Heart left ventricle (tissue), 13 donors: Measurements from ENCODE around the gene DPP10.

Experiments
- POLR2A ChIP-seq, 2 donors: fragments of 450-650 bp; IDR thresholded peaks; one replicate each; pipeline ENCODE4 v1.6.1; 2017; ENCODE audit warnings: antibody characterized with exemption in 2 of 2, mild to moderate bottlenecking in 2 of 2, moderate library complexity in 2 of 2
- TF ChIP-seq, protein P1 (sequence below), 12 donors: fragments of 200-600 bp; sonication (generic) in 4 of 12; IDR thresholded peaks; one replicate each; pipeline versions ENCODE4 v1.5.0 to v1.8.0; 2018 to 2022; ENCODE audit warnings: antibody characterized with exemption in 12 of 12, mild to moderate bottlenecking in 5 of 12
- donor health status: ischemic (EF 13 %, LVEDD 7.1; RV severe dilation, severe dysfunction).
- donor health status: DM: no; HTN: yes; CAD: no.
- donor health status: DM: no; HTN: no; CAD: no.
- donor health status: ischemic (EF 25% LVEDD 6.9; RV normal size, moderate dysfunction).
- donor health status: ischemic (EF 25% LVEDD 5.7; RV mildly dilated, moderate dysfunction).
- donor health status: ischemic (EF 35%, LVEDD 5.7; RV mildly dilated, moderate dysfunction).
- donor health status: nonischemic (EF 11% LVEDD 7.7; RV severe dilation, severe dysfunction).
- donor health status: DM: yes; HTN: yes; CAD: no.
- donor health status: PGD.
- donor health status: ischemic (EF 29% LVEDD 5.4; RV normal size, mild dysfunction).
- donor health status: nonischemic (EF 23%, LVEDD 6.1; RV moderate dilation, normal function).

DNA sequence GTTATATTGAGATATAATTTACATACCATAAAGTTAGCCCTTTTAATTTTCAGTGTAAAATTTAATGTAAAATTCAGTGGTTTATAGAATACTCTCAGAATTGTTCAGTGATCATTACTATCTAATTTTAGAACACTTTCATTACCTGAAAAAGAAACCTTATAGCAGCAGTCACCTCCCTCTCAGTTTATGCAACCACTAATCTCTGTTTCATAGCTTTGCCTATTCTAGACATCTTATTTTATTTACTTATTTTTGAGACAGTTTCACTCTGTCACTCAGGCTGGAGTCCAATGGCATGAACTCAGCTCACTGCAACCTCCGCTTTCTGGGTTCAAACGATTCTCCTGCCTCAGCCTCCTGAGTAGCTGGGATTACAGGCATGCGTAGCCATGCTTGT is 479.6 kb downstream of the DPP10 start:
- no peak for TF ChIP-seq POLR2A (IDR thresholded peaks at IDR 0.05)
- TF ChIP-seq, protein P1, sequence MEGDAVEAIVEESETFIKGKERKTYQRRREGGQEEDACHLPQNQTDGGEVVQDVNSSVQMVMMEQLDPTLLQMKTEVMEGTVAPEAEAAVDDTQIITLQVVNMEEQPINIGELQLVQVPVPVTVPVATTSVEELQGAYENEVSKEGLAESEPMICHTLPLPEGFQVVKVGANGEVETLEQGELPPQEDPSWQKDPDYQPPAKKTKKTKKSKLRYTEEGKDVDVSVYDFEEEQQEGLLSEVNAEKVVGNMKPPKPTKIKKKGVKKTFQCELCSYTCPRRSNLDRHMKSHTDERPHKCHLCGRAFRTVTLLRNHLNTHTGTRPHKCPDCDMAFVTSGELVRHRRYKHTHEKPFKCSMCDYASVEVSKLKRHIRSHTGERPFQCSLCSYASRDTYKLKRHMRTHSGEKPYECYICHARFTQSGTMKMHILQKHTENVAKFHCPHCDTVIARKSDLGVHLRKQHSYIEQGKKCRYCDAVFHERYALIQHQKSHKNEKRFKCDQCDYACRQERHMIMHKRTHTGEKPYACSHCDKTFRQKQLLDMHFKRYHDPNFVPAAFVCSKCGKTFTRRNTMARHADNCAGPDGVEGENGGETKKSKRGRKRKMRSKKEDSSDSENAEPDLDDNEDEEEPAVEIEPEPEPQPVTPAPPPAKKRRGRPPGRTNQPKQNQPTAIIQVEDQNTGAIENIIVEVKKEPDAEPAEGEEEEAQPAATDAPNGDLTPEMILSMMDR (IDR thresholded peaks at IDR 0.05): no peak
